GM21786 (cell line): ENCODE results near the gene ARL5A.
A peak's percentile ranks its signal among the peaks of the same experiment; 100 is the strongest.

Experiments used
- ATAC-seq: cut with Tn5 transposase; IDR thresholded peaks from one replicate; pipeline ENCODE4 v1.9.1; 2021; ENCODE audit not compliant: unreplicated experiment

ARL5A gene

DNA sequence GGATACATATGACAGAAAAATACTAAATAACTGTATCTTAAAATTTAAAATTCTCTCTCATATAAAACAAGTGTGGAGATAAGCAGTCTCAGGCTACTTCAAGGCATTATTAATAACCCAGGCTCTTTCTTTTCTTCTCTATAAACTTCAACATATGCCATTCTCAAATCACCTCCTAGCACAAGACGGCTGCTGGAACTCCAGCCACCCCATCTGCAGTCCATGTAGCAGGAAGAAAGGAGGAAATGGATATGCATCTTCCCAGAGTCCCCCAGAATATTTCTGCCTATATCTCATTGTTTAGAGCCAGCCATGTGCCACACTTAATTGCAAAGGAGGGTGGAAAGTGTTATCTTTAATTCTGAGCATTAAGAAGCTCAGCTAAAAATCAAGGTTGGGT is 58.6 kb downstream of the ARL5A start:
- ATAC-seq: no peak

DNA sequence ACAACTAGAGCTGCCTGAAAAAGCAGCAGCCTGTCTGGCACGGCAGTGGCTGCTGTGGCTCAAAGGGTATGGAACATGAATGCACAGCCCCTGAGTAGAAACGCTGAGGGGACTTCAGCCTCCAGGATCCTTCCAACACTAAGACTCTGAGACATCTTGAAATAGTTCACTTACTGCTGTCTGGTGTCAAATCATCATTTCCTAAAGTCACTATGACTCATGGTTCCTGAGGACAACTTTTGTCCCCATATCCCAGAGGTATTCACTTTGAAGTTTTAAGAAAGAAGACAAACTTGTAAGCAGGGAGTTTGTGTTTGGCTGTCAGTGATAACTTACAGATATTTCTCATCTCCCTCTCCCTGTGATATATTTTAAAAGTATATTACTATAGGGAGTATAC is 60.7 kb downstream of the ARL5A start:
- no peak for ATAC-seq

DNA sequence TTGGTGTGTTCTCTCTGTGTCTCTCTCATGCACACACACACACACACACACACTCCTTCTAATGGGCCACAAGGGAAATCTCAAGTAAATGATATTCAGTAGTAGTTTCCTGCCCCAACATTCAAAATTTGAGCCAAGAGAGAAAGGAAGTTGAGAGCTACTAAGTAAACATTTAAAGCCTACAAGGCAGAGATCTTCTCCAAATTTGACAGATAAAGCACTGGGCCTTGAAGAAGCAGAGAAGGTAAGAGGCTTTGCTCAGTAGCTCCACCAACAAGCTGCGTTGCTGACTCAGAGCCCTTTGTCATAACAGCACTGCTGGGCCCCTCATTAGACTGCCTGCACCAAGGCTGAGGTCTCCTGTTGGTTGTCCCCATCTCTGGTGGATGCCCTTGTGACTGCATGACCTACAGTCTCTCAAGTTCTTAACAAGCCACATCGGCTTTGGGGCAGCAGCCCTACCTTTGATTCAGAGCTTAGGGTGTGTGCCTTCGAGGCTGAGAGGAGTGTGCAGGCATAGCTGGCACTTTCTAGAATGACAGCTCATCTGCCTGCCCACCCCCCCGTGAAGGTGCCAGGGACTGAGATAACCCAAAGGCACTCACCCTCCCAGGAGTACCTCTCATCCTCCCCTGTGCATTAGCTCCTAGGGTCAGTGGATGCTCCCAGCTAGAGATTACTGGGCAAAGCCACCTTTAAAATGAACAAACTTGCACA is 61.6 kb downstream of the ARL5A start:
- ATAC-seq: peak; percentile 55

DNA sequence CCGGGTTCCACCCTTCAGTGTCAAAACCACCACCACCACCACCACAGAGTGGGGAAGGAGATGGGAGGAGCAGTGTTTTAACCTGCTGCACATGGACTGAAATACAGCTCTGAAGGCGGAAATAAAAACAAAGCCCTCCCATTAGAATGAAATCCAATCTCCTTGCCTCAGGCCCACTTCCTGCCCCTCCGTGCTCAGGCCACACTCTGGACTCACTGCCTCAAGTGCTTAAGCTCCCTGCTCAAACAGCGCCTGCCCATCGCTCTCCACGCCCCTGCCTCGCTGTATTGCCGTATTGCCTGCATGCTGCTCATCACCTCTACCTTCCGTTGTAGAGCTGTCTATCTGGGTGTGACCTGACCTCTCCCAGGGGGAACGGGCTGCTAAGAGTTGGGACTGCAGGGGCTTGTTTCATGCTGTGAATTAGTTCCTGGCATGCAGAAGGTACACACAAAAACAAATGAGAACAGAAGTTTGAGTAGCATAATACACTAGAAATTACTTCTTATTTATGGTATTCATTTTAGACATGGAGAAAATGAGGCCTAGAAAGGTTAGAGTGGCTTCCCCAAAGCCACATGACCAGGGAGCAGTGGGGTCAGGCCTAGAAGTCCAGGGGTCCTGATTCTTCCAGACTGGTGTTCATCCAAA is 62.3 kb downstream of the ARL5A start:
- no peak for ATAC-seq

DNA sequence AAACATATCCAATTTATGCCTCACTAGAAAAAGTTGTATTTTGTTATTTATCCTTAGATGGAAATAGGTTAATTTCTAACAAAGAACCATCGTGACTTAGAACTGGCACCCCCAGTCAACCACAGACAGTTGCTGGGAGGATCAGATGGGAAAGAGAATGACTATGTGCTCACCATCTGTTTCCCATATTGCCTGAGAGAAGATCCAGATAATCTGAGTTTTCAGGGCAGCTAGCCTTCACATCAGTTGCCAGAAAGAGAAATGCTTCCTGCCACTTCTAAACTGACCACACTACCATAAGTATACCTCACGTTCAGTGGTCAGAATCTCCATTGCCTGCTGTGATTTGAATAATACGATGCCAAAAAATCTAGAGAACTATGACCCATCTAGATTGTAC is 65.5 kb downstream of the ARL5A start:
- ATAC-seq: no peak

DNA sequence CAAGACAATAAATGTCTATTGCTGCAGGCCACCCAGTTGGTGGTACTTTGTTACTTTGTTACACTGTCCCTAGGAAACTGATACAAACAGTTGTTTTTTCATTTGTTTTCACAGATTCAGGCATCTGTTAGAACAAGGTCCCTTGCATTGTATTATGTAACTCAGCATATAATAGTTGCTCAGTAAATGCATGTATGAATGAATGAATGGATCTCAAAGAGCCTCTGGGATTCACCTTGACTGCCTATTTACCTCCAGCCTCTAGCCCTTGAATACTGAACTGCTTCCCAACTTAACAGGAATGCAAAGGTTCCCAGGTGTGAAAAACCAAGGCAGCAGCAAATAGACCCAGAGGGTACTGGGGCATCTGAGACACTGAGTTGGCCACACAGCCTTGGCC is 66.5 kb downstream of the ARL5A start:
- no peak for ATAC-seq

DNA sequence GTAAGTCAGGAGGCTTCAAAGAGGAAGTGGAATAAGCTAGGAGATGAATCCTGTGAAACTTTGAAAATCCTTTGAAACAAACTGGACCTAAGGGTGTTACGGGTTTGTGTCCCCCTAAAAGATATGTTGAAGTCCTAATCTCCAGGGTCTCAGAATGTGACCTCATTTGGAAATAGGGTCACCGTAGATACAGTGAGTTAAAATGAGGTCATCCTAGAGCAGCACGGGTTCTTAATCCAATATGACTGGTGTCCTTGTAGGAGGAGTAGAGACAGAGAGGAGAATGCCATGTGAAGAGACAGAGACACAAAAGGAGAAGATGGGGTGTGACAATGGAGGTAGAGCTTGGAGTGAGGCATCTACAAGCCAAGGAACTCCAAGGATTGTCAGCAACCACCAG is 67.0 kb downstream of the ARL5A start:
- no peak for ATAC-seq

DNA sequence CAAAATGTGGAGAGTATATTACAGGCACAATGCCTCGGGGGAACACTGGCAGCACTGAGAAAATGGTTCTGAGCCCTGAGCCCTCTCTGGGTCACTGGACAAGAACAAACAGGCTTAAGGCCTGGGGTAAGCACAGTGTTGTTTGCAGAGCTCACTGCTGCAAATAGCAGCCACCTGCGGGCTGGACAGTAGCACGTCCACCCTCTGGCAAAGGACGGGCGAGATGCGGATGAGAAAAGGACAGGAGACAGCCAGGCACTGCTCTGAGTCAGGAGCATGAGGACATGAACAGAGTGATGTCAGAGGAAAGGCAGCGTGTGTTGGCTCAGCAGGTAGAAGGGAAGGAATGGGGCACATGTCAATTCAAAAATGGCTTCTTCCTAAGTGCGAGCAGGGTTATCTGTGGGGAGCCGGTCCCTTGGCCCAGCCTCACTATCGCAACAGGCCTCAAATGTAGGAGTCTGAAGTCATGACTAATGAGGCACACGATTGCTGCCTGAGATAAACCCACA is 68.0 kb downstream of the ARL5A start:
- ATAC-seq: no peak

DNA sequence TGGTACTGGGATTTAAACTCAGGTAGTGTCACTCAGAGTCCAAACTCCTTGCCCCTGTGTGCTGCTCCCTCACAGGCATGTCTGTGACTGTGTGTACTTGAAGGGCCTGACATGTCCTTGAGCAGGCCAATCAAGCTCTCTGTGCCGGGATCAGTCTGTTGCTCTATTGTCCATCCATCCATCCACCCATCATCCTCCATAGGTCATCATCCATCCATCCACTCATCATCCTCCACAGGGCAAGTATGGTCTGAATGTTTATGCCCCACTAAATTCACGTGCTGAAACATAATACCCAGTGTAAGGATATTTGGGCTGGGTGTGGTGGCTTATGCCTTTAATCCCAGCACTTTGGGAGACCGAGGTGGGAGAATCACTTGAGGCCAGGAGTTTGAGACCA is 69.5 kb downstream of the ARL5A start:
- no peak for ATAC-seq

DNA sequence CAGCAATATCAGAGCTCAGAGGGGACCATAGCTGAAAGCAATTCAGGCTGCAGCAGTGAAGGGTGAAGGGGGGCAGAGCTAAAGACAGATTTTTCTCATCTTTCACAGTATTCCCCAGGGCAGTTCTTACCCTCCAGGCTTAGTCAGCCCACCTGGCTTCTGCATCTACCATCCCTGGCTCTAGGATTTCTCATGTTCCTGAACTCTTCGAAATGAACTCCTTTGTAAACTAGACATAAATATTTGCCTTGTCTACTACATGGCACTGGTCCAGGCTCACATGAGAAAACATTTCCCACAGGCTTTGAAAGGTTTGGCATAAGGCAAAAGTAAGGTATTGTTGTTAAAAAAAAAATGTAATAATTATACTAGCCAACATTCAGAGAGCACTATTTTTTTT is 70.4 kb downstream of the ARL5A start:
- no peak for ATAC-seq

DNA sequence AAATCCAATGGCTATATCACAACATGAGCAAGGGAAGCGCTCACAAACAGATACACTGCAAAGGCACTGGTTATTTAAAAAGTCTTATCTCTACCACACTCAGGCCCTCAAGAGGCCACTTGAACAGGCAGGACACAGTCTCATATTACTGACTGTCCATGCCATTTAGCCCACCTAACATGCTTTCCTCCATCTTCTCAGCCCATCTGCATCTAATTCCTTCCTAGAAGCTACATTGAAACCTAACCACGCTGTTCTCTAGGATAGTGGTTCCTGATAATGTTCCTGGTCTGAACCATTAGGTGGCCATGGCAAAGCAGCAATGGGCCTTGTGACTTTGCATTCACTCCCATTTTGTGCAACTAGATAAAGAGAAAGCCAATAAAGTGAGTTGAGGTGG is 71.4 kb downstream of the ARL5A start:
- ATAC-seq: no peak

DNA sequence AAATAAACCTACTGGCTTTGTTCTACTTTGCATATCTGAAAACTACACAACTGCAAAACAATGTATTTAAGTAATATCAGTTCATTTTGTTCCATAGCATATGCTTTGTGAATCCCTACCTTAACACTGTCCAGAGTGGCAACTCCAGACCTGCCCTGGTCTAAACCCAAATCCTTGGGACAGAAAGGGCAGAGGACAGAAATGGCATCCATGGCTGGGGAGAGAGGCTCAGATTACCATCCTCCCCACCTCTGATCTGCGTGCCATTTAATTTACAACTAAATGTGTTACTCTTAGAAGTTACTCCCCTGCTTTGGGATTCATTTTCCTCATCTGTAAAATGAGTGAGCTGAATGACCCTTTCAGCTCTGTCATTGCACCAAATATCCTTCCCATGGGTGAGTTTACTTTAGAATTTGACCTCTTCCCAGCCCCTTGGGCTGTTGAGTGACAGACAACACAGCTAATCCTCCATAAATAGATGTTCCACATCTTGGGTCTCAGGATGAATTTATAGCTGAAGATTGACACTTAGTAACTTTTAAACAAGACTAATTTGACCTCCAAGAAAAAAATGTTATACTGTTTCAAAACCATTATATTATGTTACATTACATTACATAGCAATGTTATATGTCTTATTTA is 73.8 kb downstream of the ARL5A start:
- no peak for ATAC-seq

DNA sequence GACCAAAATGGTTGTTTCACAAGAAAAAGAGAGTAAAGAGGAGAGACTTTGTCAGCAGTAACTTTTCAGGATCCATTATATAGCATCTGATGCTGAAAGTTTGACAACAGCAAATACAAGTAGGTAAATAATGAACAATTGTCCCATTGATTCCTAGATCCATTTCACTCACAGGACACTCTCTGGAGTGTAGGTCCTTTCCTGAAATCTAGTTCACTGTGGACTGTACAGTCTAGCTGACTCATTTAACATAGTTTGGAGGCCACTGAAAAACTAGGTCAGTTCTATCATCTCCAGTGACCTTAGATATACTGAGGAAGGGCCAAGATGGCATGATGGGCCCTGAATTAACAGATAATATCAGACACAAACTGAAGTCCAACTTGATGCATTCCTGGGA is 74.7 kb downstream of the ARL5A start:
- ATAC-seq: no peak
